Cardiac muscle cell (in vitro differentiated cells and primary cell): ENCODE measurements around the gene AKAP9. TPM values are rescaled to one million over a fixed set of nuclear protein-coding genes. Genes with fewer than 3 reads are reported as not detected.

Source experiments
- DNase-seq, 2 donors: peaks; one replicate each; pipeline versions ENCODE4 v3.0.0 to v3.0.0-alpha.2; 2010 to 2017; ENCODE audit warnings: low read depth in 1 of 2, low spot score in 1 of 2
- H3K27ac ChIP-seq: fragments of 200-600 bp; sonication (generic); 2 replicates; pipeline ENCODE4 v1.5.1; 2016
- H3K27me3 ChIP-seq: fragments of 200-600 bp; sonication (generic); 2 replicates; pipeline ENCODE4 v1.6.0; 2016; ENCODE audit warnings: control low read depth
- H3K36me3 ChIP-seq: fragments of 200-600 bp; sonication (generic); 2 replicates; pipeline ENCODE4 v1.5.1; 2016; ENCODE audit warnings: control low read depth
- H3K4me1 ChIP-seq: fragments of 200-600 bp; sonication (generic); 2 replicates; pipeline ENCODE4 v1.8.1; 2017; ENCODE audit warnings: low read depth, mild to moderate bottlenecking, mixed run types
- H3K4me3 ChIP-seq: fragments of 200-600 bp; sonication (generic); 2 replicates; pipeline ENCODE4 v1.5.1; 2016; ENCODE audit warnings: mild to moderate bottlenecking
- H3K9me3 ChIP-seq: fragments of 200-600 bp; sonication (generic); 2 replicates; pipeline ENCODE4 v1.5.1; 2017; ENCODE audit warnings: low read depth, mild to moderate bottlenecking, control low read depth
- polyA plus RNA-seq: library from polyadenylated mRNA; unstranded; fragments of >200 nt; fragmentation: Nextera tagmentation; extraction: Ambion mirVana; gene quantifications from 2 replicates; pipeline ENCODE4 v1.2.1, GENCODE V29; 2016
- total RNA-seq: library from RNA; depleted of rRNA; stranded (reverse); fragments of >200 nt; gene quantifications from 2 replicates; pipeline ENCODE4 v1.2.3, GENCODE V29; 2016
- TF ChIP-seq, protein P1 (sequence below): IDR thresholded peaks from 2 replicates; pipeline ENCODE4 v1.5.1; 2012; ENCODE audit warnings: low read depth, mild to moderate bottlenecking, low read length

AKAP9 gene
- total and polyA plus RNA-seq, 2 experiments from 2014 or later = 41.4 to 57.1 TPM

DNA sequence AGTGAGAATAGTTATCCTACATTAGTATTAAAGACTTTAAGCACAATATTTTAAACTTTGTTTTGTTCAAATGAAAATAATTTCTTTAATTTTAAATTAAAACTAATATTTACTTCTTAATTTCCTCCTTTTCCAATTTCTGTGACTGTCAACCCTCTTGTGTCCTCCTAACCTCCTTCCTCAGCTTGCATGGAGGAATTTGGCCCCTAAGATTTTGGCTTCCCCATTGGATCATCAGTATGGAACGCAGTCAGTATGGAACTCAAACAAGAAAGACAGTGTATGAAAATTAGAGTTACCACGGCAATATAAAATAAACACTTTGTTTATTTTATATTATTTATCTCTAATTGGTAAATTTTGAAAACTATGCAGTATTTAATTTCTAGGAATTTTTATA, 102.4 kb downstream of the AKAP9 start:
- H3K27me3 ChIP-seq = no peaks in the 10 kb centered on the region
- H3K36me3 ChIP-seq = peaks cover 46% of the 10 kb centered on the region
- peak overlapping the region; percentile 87 for H3K27ac ChIP-seq
- H3K4me1 ChIP-seq = peaks cover 47% of the 10 kb centered on the region
- no peak overlapping the region for H3K4me3 ChIP-seq
- H3K9me3 ChIP-seq = no peaks in the 10 kb centered on the region
- TF ChIP-seq, protein P1, sequence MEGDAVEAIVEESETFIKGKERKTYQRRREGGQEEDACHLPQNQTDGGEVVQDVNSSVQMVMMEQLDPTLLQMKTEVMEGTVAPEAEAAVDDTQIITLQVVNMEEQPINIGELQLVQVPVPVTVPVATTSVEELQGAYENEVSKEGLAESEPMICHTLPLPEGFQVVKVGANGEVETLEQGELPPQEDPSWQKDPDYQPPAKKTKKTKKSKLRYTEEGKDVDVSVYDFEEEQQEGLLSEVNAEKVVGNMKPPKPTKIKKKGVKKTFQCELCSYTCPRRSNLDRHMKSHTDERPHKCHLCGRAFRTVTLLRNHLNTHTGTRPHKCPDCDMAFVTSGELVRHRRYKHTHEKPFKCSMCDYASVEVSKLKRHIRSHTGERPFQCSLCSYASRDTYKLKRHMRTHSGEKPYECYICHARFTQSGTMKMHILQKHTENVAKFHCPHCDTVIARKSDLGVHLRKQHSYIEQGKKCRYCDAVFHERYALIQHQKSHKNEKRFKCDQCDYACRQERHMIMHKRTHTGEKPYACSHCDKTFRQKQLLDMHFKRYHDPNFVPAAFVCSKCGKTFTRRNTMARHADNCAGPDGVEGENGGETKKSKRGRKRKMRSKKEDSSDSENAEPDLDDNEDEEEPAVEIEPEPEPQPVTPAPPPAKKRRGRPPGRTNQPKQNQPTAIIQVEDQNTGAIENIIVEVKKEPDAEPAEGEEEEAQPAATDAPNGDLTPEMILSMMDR = no peak
- DNase-seq = no peak

DNA sequence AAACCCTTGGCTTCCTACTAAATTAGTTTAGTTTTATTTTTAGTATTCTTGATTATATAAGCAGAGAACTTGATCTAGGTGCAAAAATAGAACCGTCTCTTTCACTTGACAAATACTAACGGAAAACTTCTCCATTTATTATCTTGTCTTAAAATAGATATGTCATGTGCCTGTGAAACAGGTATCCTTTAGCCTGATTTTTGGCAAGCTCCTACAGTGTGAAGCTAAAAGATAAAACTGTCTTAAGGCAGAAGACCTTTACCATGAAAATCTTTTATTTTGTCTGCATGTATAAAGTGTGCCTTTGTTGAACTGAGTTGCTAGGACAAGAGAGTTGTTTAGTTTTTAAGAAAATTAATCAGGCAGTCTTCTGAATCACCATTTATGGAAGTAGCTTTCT, 103.0 kb downstream of the AKAP9 start:
- Histone ChIP-seq H3K4me1 (peaks cover 47% of the 10 kb centered on the region), H3K9me3 (no peaks in the 10 kb centered on the region), H3K27ac (peak overlapping the region; percentile 87), H3K36me3 (peaks cover 41% of the 10 kb centered on the region), H3K4me3 (no peak overlapping the region), H3K27me3 (no peaks in the 10 kb centered on the region)
- TF ChIP-seq, protein P1 = no peak
- DNase-seq = no peak

DNA sequence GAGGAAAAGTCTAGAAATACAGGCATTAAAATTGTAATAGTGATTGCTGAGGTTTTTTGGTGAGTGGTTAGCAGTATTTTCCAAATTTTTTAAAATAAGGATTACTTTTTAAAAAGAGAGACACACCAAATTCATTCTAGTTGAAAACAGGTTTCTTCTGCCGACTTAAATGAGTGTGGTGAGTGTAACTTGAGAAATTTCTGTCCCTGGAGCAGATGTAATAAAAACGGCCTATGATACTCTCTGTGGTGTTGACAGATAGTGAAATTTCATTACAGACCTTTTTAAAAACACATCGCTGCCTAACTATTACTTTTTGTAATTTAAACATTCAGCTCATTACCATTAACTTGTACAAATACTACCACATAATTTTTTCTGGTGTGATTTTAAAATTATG, 103.5 kb downstream of the AKAP9 start:
- Histone ChIP-seq H3K4me1 (peaks cover 47% of the 10 kb centered on the region), H3K27ac (peak overlapping the region; percentile 87), H3K27me3 (no peaks in the 10 kb centered on the region), H3K4me3 (no peak overlapping the region), H3K36me3 (peaks cover 44% of the 10 kb centered on the region), H3K9me3 (no peaks in the 10 kb centered on the region)
- DNase-seq = no peak
- TF ChIP-seq, protein P1 = no peak

DNA sequence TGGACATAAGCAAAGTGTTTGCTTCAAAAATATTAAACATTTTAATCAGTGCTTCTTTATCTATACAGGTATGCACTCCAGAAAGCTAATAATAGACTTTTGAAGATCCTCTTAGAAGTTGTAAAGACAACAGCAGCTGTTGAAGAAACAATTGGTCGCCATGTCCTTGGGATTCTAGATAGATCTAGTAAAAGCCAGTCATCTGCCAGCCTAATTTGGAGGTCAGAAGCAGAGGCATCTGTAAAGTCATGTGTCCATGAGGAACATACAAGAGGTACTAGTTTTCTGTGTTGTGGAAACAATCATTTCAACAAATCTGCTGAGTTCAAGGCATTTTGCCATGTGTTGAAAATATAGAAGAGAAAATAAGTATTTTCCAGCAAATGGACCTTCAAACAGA, 104.3 kb downstream of the AKAP9 start:
- Histone ChIP-seq H3K4me3 (no peak overlapping the region), H3K27ac (peak overlapping the region; percentile 87), H3K4me1 (peaks cover 47% of the 10 kb centered on the region), H3K27me3 (no peaks in the 10 kb centered on the region), H3K9me3 (no peaks in the 10 kb centered on the region), H3K36me3 (peaks cover 44% of the 10 kb centered on the region)
- DNase-seq = no peak
- TF ChIP-seq, protein P1 = no peak

DNA sequence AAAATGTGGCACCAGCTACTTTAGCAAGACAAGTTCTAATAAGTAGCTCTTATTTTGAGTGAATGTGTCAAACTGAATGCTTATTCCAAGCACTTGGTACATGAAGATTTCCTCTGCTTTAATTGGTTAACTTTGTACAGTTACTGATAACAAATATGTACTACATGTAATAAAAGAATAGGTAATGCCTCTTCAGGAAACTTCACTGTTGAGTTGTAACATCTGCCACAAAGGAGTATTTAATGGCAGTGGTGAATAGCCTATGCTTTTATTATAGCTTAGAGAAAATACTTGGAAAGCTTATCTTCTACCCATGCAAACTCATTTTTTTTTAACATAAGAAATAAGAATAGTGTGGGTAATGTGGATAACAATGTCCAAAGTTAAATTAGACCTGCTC, 111.0 kb downstream of the AKAP9 start:
- TF ChIP-seq, protein P1 = no peak
- Histone ChIP-seq H3K27me3 (no peaks in the 10 kb centered on the region), H3K4me1 (peaks cover 17% of the 10 kb centered on the region), H3K4me3 (no peak overlapping the region), H3K27ac (peak overlapping the region; percentile 59), H3K9me3 (no peaks in the 10 kb centered on the region), H3K36me3 (peaks cover 23% of the 10 kb centered on the region)
- no peak for DNase-seq

DNA sequence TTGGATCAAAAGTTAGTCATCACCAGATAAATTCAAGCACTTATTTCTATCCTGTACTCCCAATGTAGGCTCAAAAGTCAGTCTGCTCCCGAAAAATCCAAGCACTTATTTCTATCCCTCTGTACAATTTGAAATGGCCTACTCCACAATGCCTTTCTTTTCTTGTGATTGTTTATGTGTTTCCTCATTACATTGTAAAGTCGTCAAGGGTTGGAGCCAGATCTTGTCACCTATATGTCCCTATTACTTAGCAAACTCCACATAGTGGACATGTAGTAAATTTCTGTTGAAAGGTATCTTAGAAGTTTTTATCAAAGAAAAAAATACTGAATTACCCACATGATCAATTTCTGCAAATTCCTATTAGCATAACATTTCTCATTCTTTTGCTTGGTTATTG, 111.5 kb downstream of the AKAP9 start:
- peak overlapping the region; percentile 59 for H3K27ac ChIP-seq
- H3K4me3 ChIP-seq = no peak overlapping the region
- no peak for DNase-seq
- no peaks in the 10 kb centered on the region for H3K27me3 ChIP-seq
- peaks cover 22% of the 10 kb centered on the region for H3K4me1 ChIP-seq
- H3K9me3 ChIP-seq = no peaks in the 10 kb centered on the region
- TF ChIP-seq, protein P1 = no peak
- peaks cover 19% of the 10 kb centered on the region for H3K36me3 ChIP-seq
